ENCODE measurements around the gene EDIL3. TPM values are rescaled to one million over a fixed set of nuclear protein-coding genes. Genes with fewer than 3 reads are reported as not detected.

EDIL3 gene
- total RNA-seq, 1 experiment from 2014 or later: not detected

DNA sequence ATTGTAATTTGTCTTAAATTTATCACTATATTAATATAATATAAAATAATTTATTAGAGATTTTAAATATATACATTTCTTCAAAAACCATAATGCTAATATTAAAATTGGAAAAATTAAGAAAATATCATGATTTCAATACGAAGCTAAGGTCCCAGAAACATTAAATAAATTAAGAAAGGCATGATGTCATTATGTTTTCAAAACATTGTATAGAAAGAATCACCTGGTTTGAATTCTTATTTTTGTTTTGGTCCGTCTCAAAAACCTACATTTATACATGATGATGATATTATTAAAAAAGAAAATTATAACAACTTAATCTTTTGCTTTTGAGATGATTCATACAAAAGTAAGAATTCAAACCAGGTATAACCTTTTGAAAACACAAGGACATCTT, 8.2 kb upstream of the EDIL3 start:
- Mint-ChIP-seq H3K9me3 (ENCODE audit: unreplicated experiment) (no peaks in the 10 kb centered on the region), H3K4me1 (ENCODE audit: insufficient read depth, unreplicated experiment) (no peaks in the 10 kb centered on the region), H3K4me3 (ENCODE audit: unreplicated experiment) (no peak overlapping the region), H3K27me3 (ENCODE audit: insufficient read depth, unreplicated experiment) (peaks cover 48% of the 10 kb centered on the region), H3K36me3 (ENCODE audit: insufficient read depth, unreplicated experiment) (no peaks in the 10 kb centered on the region), H3K27ac (ENCODE audit: low read depth, unreplicated experiment) (no peak overlapping the region)
- ChIA-PET CTCF (no interaction called here), POLR2A (no interaction called here)
- no peak for DNase-seq (ENCODE audit: unreplicated experiment)
- no TSS peak for BruUV-seq (replicated peaks)
- intact Hi-C loops (cut with micrococcal nuclease): no loop called here
- no peak for TF ChIP-seq CTCF (IDR thresholded peaks at IDR 0.05; ENCODE audit: unreplicated experiment)

DNA sequence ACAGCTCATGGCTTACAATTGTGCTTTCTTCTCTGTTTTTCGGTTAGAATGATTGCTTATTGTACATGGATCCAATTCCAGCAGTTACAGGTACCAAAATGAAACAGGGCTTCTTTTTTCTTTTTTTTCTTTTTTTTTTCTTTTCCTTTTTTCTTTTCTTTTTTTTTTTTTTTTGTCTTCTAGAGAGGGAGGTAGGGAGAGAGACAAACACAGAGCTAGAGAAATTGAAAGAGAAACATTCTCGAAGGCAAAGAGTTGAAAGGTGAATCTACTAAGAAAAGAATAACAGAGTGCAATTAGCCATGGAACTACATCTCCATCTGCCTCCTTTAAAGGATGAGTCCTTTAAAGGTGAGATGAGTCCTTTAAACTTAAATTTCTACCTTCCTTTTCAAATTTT, 1.0 kb upstream of the EDIL3 start:
- intact Hi-C loops (cut with micrococcal nuclease): no loop called here
- BruUV-seq (replicated peaks): no TSS peak
- ChIA-PET CTCF (no interaction called here), POLR2A (no interaction called here)
- peaks cover 23% of the 10 kb centered on the region for H3K4me1 Mint-ChIP-seq (ENCODE audit: insufficient read depth, unreplicated experiment)
- H3K36me3 Mint-ChIP-seq (ENCODE audit: insufficient read depth, unreplicated experiment): no peaks in the 10 kb centered on the region
- H3K4me3 Mint-ChIP-seq (ENCODE audit: unreplicated experiment): no peak overlapping the region
- no peaks in the 10 kb centered on the region for H3K9me3 Mint-ChIP-seq (ENCODE audit: unreplicated experiment)
- H3K27ac Mint-ChIP-seq (ENCODE audit: low read depth, unreplicated experiment): no peak overlapping the region
- no peak for DNase-seq (ENCODE audit: unreplicated experiment)
- peaks cover 81% of the 10 kb centered on the region for H3K27me3 Mint-ChIP-seq (ENCODE audit: insufficient read depth, unreplicated experiment)
- no peak for TF ChIP-seq CTCF (IDR thresholded peaks at IDR 0.05; ENCODE audit: unreplicated experiment)

DNA sequence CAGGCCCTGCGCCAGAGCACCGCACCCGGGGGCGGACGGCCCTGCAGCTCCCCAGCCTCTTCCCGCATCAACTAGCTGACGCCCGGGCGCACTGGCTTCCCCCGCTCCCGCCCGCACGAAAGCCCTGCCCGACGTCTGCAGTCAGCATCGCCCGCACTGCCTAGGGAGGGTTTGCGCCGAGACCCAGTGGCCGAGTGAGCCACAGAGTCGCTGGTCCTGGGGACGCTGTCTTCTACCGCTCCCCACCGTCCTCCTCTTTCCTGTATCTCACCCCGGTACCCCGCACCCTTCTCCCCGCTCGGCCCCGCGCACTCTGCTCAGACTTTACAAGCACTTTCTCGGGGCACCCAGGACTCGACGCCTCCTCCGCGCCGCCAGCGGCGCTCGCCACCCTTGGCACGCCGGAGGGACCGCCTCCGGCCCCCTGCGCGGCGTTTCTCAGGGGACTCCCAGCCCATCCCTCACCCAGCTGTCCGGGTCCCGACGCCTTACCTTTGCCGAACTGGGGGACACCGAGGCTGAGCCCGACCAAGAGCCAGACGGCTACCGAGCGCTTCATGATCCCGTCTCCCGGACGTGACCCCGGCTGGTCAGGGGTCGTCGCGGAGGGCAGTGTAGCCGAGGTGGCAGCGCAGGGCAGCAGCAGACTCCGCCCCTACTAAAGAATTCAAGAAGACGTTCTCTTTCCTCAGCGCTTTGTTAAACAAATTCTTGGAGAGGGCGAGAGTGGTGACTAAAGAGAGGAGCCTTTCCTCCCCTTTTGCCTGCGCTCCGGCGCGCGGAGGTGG, 670 bp downstream of the EDIL3 start:
- Mint-ChIP-seq H3K4me1 (ENCODE audit: insufficient read depth, unreplicated experiment) (peaks cover 23% of the 10 kb centered on the region), H3K27ac (ENCODE audit: low read depth, unreplicated experiment) (no peak overlapping the region), H3K27me3 (ENCODE audit: insufficient read depth, unreplicated experiment) (peaks cover 74% of the 10 kb centered on the region), H3K4me3 (ENCODE audit: unreplicated experiment) (peak overlapping the region; percentile 58), H3K36me3 (ENCODE audit: insufficient read depth, unreplicated experiment) (no peaks in the 10 kb centered on the region), H3K9me3 (ENCODE audit: unreplicated experiment) (no peaks in the 10 kb centered on the region)
- intact Hi-C loops (cut with micrococcal nuclease): no loop called here
- CTCF ChIA-PET: interaction anchor here (0.5 kb wide), 1 partner anchor 69 kb away, joined by 3 read pairs; no protein-coding TSS in a partner anchor
- DNase-seq (ENCODE audit: unreplicated experiment): no peak
- BruUV-seq (replicated peaks): no TSS peak
- POLR2A ChIA-PET: no interaction called here
- TF ChIP-seq CTCF (IDR thresholded peaks at IDR 0.05; ENCODE audit: unreplicated experiment): no peak

GRCh38 chr5:84383296-84383815, 1.3 kb downstream of the EDIL3 start:
- H3K27ac Mint-ChIP-seq (ENCODE audit: low read depth, unreplicated experiment): no peak overlapping the region
- peaks cover 23% of the 10 kb centered on the region for H3K4me1 Mint-ChIP-seq (ENCODE audit: insufficient read depth, unreplicated experiment)
- H3K4me3 Mint-ChIP-seq (ENCODE audit: unreplicated experiment): no peak overlapping the region
- H3K36me3 Mint-ChIP-seq (ENCODE audit: insufficient read depth, unreplicated experiment): no peaks in the 10 kb centered on the region
- no peaks in the 10 kb centered on the region for H3K9me3 Mint-ChIP-seq (ENCODE audit: unreplicated experiment)
- H3K27me3 Mint-ChIP-seq (ENCODE audit: insufficient read depth, unreplicated experiment): peaks cover 77% of the 10 kb centered on the region
- DNase-seq (ENCODE audit: unreplicated experiment): no peak
- POLR2A ChIA-PET: no interaction called here
- CTCF ChIA-PET: interaction anchor here (0.5 kb wide), 1 partner anchor 69 kb away, joined by 3 read pairs; no protein-coding TSS in a partner anchor
- intact Hi-C loops (cut with micrococcal nuclease): no loop called here
- no TSS peak for BruUV-seq (replicated peaks)
- no peak for TF ChIP-seq CTCF (IDR thresholded peaks at IDR 0.05; ENCODE audit: unreplicated experiment)
